ENCODE data around the gene PPIE.

DNA sequence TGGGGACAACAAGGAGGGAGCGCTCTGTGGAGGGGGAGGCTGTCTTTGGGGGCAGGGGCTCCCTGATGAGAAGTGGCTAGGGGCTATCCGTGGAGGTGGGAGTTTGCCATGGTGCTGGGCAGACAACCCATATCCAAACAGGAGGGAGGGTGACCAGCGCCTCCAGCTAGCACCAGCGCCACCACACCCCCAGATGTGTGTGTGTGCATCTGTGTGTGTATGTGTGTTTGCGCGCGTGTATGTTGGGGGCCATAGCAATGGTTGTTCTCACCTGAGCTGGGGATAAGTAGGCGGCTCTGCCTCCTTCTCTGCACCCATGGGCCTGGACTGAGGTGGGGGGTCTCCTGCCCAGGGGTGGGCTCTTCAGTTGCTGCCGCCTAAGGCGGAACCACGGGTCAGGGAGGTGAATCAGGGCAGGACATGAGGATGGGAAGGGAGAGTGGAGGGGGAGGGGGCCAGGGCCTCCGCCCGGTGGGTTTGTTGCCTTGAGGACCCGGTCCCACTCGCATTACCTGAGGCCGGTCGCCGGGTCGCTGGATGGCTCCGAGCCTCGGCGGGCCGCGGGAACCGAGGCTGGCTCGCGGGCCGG, 47.8 kb upstream of the PPIE start:
- TF ChIP-seq, protein P1, sequence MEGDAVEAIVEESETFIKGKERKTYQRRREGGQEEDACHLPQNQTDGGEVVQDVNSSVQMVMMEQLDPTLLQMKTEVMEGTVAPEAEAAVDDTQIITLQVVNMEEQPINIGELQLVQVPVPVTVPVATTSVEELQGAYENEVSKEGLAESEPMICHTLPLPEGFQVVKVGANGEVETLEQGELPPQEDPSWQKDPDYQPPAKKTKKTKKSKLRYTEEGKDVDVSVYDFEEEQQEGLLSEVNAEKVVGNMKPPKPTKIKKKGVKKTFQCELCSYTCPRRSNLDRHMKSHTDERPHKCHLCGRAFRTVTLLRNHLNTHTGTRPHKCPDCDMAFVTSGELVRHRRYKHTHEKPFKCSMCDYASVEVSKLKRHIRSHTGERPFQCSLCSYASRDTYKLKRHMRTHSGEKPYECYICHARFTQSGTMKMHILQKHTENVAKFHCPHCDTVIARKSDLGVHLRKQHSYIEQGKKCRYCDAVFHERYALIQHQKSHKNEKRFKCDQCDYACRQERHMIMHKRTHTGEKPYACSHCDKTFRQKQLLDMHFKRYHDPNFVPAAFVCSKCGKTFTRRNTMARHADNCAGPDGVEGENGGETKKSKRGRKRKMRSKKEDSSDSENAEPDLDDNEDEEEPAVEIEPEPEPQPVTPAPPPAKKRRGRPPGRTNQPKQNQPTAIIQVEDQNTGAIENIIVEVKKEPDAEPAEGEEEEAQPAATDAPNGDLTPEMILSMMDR (conservative IDR thresholded peaks at IDR 0.05; ENCODE audit: low read depth in 2 of 2), result no peak
- TF ChIP-seq EZH2 (IDR thresholded peaks at IDR 0.05; ENCODE audit: low read depth, unreplicated experiment), result peak; percentile 51
- TF ChIP-seq POLR2AphosphoS5 (IDR thresholded peaks at IDR 0.05; ENCODE audit: low read depth), result no peak
- TF ChIP-seq EZH2phosphoT487 (IDR thresholded peaks at IDR 0.05; ENCODE audit: unreplicated experiment), result peak; percentile 79
- TF ChIP-seq, protein P2, sequence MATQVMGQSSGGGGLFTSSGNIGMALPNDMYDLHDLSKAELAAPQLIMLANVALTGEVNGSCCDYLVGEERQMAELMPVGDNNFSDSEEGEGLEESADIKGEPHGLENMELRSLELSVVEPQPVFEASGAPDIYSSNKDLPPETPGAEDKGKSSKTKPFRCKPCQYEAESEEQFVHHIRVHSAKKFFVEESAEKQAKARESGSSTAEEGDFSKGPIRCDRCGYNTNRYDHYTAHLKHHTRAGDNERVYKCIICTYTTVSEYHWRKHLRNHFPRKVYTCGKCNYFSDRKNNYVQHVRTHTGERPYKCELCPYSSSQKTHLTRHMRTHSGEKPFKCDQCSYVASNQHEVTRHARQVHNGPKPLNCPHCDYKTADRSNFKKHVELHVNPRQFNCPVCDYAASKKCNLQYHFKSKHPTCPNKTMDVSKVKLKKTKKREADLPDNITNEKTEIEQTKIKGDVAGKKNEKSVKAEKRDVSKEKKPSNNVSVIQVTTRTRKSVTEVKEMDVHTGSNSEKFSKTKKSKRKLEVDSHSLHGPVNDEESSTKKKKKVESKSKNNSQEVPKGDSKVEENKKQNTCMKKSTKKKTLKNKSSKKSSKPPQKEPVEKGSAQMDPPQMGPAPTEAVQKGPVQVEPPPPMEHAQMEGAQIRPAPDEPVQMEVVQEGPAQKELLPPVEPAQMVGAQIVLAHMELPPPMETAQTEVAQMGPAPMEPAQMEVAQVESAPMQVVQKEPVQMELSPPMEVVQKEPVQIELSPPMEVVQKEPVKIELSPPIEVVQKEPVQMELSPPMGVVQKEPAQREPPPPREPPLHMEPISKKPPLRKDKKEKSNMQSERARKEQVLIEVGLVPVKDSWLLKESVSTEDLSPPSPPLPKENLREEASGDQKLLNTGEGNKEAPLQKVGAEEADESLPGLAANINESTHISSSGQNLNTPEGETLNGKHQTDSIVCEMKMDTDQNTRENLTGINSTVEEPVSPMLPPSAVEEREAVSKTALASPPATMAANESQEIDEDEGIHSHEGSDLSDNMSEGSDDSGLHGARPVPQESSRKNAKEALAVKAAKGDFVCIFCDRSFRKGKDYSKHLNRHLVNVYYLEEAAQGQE (IDR thresholded peaks at IDR 0.05; ENCODE audit: unreplicated experiment), result peak; percentile 39
- TF ChIP-seq, protein P3, sequence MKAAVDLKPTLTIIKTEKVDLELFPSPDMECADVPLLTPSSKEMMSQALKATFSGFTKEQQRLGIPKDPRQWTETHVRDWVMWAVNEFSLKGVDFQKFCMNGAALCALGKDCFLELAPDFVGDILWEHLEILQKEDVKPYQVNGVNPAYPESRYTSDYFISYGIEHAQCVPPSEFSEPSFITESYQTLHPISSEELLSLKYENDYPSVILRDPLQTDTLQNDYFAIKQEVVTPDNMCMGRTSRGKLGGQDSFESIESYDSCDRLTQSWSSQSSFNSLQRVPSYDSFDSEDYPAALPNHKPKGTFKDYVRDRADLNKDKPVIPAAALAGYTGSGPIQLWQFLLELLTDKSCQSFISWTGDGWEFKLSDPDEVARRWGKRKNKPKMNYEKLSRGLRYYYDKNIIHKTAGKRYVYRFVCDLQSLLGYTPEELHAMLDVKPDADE (IDR thresholded peaks at IDR 0.05), result no peak
- no peak for TF ChIP-seq JUNB (IDR thresholded peaks at IDR 0.05; ENCODE audit: unreplicated experiment)
